HEK293T (cell line): Measurements from ENCODE around the gene CDK7.

Source experiments
- BHLHE40 ChIP-seq: fragments of 450-650 bp; IDR thresholded peaks from 2 replicates; pipeline ENCODE4 v1.6.1; 2016; ENCODE audit warnings: mild to moderate bottlenecking, moderate library complexity, borderline replicate concordance
- SUZ12 ChIP-seq: fragments of 450-650 bp; IDR thresholded peaks from 2 replicates; pipeline ENCODE4 v1.6.1; 2016; ENCODE audit warnings: mild to moderate bottlenecking
- TARDBP ChIP-seq: fragments of 450-650 bp; IDR thresholded peaks from 2 replicates; pipeline ENCODE4 v1.6.1; 2016
- TF ChIP-seq, protein P1 (sequence below): fragments of 450-650 bp; IDR thresholded peaks from 2 replicates; pipeline ENCODE4 v1.6.1; 2016

DNA sequence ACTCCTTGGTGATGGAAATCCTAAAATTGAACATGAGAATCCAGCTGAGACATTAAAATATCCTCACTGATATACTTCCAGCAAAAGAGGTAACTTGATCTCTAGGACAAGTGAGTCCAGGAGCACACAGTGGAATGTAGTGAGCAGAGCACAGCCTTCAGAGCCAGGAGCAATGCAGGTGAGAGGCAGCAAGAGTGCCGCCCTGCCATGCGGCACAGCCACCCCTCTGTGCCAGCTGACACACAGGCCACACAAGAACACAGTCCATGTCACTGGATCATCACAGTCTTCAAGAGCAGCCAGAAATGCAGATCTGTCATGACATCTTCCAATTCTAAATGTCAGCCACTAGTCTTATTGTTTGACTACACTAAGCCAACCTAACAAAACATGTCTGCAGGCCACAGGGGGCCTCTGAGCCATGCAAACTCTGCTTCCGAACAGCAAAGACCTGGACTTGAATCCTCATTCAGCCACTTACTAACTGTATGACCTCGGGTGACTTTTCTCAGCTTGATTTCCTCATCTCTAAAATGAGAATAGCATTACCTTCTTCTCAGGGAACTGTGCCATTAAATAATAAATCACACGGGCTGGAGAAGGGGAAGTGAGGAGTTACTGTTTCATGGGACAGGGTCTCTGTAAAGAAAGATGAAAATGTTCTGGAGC is 50.9 kb downstream of the CDK7 start:
- TF ChIP-seq TARDBP (no peak), BHLHE40 (no peak), SUZ12 (no peak)
- TF ChIP-seq, protein P1, sequence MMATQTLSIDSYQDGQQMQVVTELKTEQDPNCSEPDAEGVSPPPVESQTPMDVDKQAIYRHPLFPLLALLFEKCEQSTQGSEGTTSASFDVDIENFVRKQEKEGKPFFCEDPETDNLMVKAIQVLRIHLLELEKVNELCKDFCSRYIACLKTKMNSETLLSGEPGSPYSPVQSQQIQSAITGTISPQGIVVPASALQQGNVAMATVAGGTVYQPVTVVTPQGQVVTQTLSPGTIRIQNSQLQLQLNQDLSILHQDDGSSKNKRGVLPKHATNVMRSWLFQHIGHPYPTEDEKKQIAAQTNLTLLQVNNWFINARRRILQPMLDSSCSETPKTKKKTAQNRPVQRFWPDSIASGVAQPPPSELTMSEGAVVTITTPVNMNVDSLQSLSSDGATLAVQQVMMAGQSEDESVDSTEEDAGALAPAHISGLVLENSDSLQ, result 0 out of 2 replicates have a peak, but pooled peaks have one; percentile 16
